WTC11 (cell line): ENCODE measurements around the gene RGL2. TPM values are rescaled to one million over a fixed set of nuclear protein-coding genes. Genes with fewer than 3 reads are reported as not detected.

Experiments
- ATAC-seq: fragments of 200-7000 bp; cut with Tn5 transposase; 2 replicates; pipeline ENCODE4 v1.10.0; 2021; ENCODE audit warnings: mild to moderate bottlenecking, moderate library complexity
- CTCF ChIA-PET: fragments of 300-600 bp; sonication (Branson Sonifier 250); formaldehyde crosslinking; loops from one replicate; lab custom pipeline; 2021; ENCODE audit warnings: antibody characterized with exemption; lab: Charles Lee
- POLR2A ChIA-PET: fragments of 350-600 bp; sonication (Branson Sonifier 250); formaldehyde crosslinking; loops from one replicate; lab custom pipeline; 2021; ENCODE audit warnings: antibody characterized with exemption; lab: Charles Lee
- DNase-seq: peaks from one replicate; pipeline ENCODE4 v3.0.0; 2021; ENCODE audit warnings: low spot score
- H3K27ac Mint-ChIP-seq: 2 replicates; pipeline ENCODE4 v1.8.0; 2021; ENCODE audit warnings: mixed read lengths
- H3K27me3 Mint-ChIP-seq: 2 replicates; pipeline ENCODE4 v1.8.0; 2021; ENCODE audit warnings: low read depth, mild to moderate bottlenecking, moderate library complexity, mixed read lengths
- H3K36me3 Mint-ChIP-seq: 2 replicates; pipeline ENCODE4 v1.8.0; 2021; ENCODE audit warnings: mixed read lengths
- H3K4me1 Mint-ChIP-seq: 2 replicates; pipeline ENCODE4 v1.8.0; 2022; ENCODE audit warnings: mixed read lengths
- H3K4me3 Mint-ChIP-seq: 2 replicates; pipeline ENCODE4 v1.8.0; 2021; ENCODE audit warnings: mild to moderate bottlenecking, moderate library complexity, mixed read lengths
- H3K9me3 Mint-ChIP-seq: 2 replicates; pipeline ENCODE4 v1.8.0; 2021; ENCODE audit warnings: mixed read lengths
- E2F1 ChIP-seq: sonication (generic); formaldehyde crosslinking; IDR thresholded peaks from 2 replicates; pipeline ENCODE4 v1.8.0; 2022; ENCODE audit warnings: mild to moderate bottlenecking, missing genetic modification reagents
- FOXP4 ChIP-seq: sonication (generic); formaldehyde crosslinking; IDR thresholded peaks from 2 replicates; pipeline ENCODE4 v1.8.0; 2022; ENCODE audit warnings: mild to moderate bottlenecking, missing genetic modification reagents
- IRF2 ChIP-seq: sonication (generic); formaldehyde crosslinking; IDR thresholded peaks from 2 replicates; pipeline ENCODE4 v1.8.0; 2022; ENCODE audit warnings: low read depth, missing genetic modification reagents, borderline replicate concordance
- PRDM15 ChIP-seq: sonication (generic); formaldehyde crosslinking; IDR thresholded peaks from 2 replicates; pipeline ENCODE4 v1.8.0; 2022; ENCODE audit warnings: missing genetic modification reagents
- SMAD3 ChIP-seq: sonication (generic); formaldehyde crosslinking; IDR thresholded peaks from 2 replicates; pipeline ENCODE4 v1.8.0; 2022; ENCODE audit warnings: missing genetic modification reagents, mild to moderate bottlenecking, borderline replicate concordance
- TCF7 ChIP-seq: sonication (generic); formaldehyde crosslinking; IDR thresholded peaks from 2 replicates; pipeline ENCODE4 v1.8.0; 2022; ENCODE audit warnings: mild to moderate bottlenecking, low read depth, missing genetic modification reagents, moderate library complexity
- ZNF232 ChIP-seq: sonication (generic); formaldehyde crosslinking; IDR thresholded peaks from 2 replicates; pipeline ENCODE4 v1.8.0; 2022; ENCODE audit warnings: mild to moderate bottlenecking, missing genetic modification reagents
- ZNF671 ChIP-seq: fragments of 250-450 bp; sonication (Bioruptor Pico); IDR thresholded peaks from 2 replicates; pipeline ENCODE4 v1.8.0; 2021; ENCODE audit warnings: mild to moderate bottlenecking
- microRNA-seq: library from miRNA; unstranded; fragments of <30 nt; microRNA quantifications from one replicate; pipeline ENCODE4 v1.2.0, GENCODE V29; 2022; ENCODE audit warnings: borderline number of aligned reads
- total RNA-seq: library from RNA; stranded (reverse); gene quantifications from 3 replicates; pipeline ENCODE4 v1.2.3, GENCODE V29; 2021

RGL2 gene
- total RNA-seq, 1 experiment from 2014 or later: 77.1 TPM

GRCh38 chr6:33241968-33242367, 56.8 kb downstream of the RGL2 start:
- ATAC-seq: no peak
- no peak overlapping the region for H3K27ac Mint-ChIP-seq
- no peaks in the 10 kb centered on the region for H3K36me3 Mint-ChIP-seq
- no peak for TF ChIP-seq TCF7 (CRISPR knock-in tag)
- TF ChIP-seq PRDM15 (CRISPR knock-in tag): no peak
- no peak for TF ChIP-seq IRF2 (CRISPR knock-in tag)
- no peak for TF ChIP-seq E2F1 (CRISPR knock-in tag)
- TF ChIP-seq ZNF671 (CRISPR knock-in tag): no peak
- TF ChIP-seq FOXP4 (CRISPR knock-in tag): no peak
- no peak for TF ChIP-seq ZNF232
- TF ChIP-seq SMAD3 (CRISPR knock-in tag): no peak
- ChIA-PET CTCF (interaction anchor here (0.6 kb wide), 1 partner anchor 13 kb away, joined by 5 read pairs; no protein-coding TSS in a partner anchor), POLR2A (no interaction called here)
- H3K4me1 Mint-ChIP-seq: peaks cover 2% of the 10 kb centered on the region; the same call in 1 of the 2 replicates
- H3K9me3 Mint-ChIP-seq: no peaks in the 10 kb centered on the region
- H3K4me3 Mint-ChIP-seq: no peak overlapping the region
- H3K27me3 Mint-ChIP-seq: peaks cover 59% of the 10 kb centered on the region
- DNase-seq: no peak

Small RNA genes within 50 kb of the gene (microRNA-seq; reads per million reads assigned to microRNA genes)
- gene MIR6834 (not detected), gene MIR6873 (1.0 reads per million)

Other genes starting within 250 kb of the RGL2 start
- 4.4 to 5.4 TPM (median 4.9 TPM) in 3 replicates for gene HLA-DPA1, start 225.3 kb downstream of the RGL2 start, total RNA-seq
- gene HLA-DPB1, start 223.0 kb downstream of the RGL2 start, total RNA-seq: 18.0 to 23.9 TPM (median 21.3 TPM) in 3 replicates
- gene COL11A2, start 106.5 kb downstream of the RGL2 start, total RNA-seq: 3.0 to 4.4 TPM (median 3.7 TPM) in 3 replicates
- 21.5 to 24.5 TPM (median 23.3 TPM) in 3 replicates for gene RXRB, start 98.3 kb downstream of the RGL2 start, total RNA-seq
- 131 to 163 TPM (median 134 TPM) in 3 replicates for gene SLC39A7, start 98.1 kb downstream of the RGL2 start, total RNA-seq
- gene HSD17B8, start 94.3 kb downstream of the RGL2 start, total RNA-seq: 7.3 to 8.1 TPM (median 7.7 TPM) in 3 replicates
- 26.6 to 30.2 TPM (median 27.8 TPM) in 3 replicates for gene RING1, start 90.4 kb downstream of the RGL2 start, total RNA-seq
- 43.0 to 46.8 TPM (median 43.1 TPM) in 3 replicates for gene VPS52, start 27.1 kb downstream of the RGL2 start, total RNA-seq
- 2,857 to 3,321 TPM (median 3,240 TPM) in 3 replicates for gene RPS18, start 26.9 kb downstream of the RGL2 start, total RNA-seq
- 3.2 to 5.0 TPM (median 4.1 TPM) in 3 replicates for gene B3GALT4, start 21.8 kb downstream of the RGL2 start, total RNA-seq
- gene WDR46, start 9.7 kb downstream of the RGL2 start, total RNA-seq: 72.0 to 94.5 TPM (median 72.4 TPM) in 3 replicates
- 83.3 to 95.7 TPM (median 85.6 TPM) in 3 replicates for gene PFDN6, start 9.3 kb downstream of the RGL2 start, total RNA-seq
- 43.5 to 50.2 TPM (median 49.3 TPM) in 3 replicates for gene TAPBP, start 15.1 kb upstream of the RGL2 start, total RNA-seq
- 11.6 to 14.7 TPM (median 13.7 TPM) in 3 replicates for gene ZBTB22, start 18.8 kb upstream of the RGL2 start, total RNA-seq
- gene DAXX, start 24.0 kb upstream of the RGL2 start, total RNA-seq: 61.8 to 67.2 TPM (median 65.1 TPM) in 3 replicates
- 79.5 to 97.3 TPM (median 83.7 TPM) in 3 replicates for gene KIFC1, start 92.9 kb upstream of the RGL2 start, total RNA-seq
- gene PHF1, start 112.1 kb upstream of the RGL2 start, total RNA-seq: 60.0 to 63.6 TPM (median 60.2 TPM) in 3 replicates
- gene CUTA, start 119.2 kb upstream of the RGL2 start, total RNA-seq: 229 to 247 TPM (median 243 TPM) in 3 replicates
- gene SYNGAP1, start 121.1 kb upstream of the RGL2 start, total RNA-seq: 139 to 172 TPM (median 160 TPM) in 3 replicates
- 19.4 to 21.2 TPM (median 20.8 TPM) in 3 replicates for gene ZBTB9, start 155.6 kb upstream of the RGL2 start, total RNA-seq